Measurements from ENCODE around the gene KCNQ1.

DNA sequence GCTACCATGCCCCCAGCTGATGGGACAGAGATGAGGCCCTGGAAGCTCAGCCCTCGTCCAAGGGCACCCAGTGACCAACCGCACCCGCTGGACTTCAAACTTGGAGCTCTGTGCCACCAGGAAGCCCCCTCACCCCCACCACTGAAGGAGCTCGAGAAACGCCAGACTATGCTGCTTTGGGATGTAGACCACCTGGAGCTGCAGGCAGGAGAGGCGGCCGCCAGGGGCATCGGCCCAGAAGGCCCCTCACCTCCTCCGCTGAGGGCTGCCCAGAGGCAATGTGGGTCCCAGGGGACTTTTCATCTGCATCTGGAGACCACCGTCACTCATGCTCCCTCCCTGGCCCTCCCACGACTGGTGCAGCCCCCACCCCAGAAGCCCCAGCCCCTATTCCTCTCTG lies 412.5 kb downstream of the KCNQ1 start:
- TF ChIP-seq CTCF (IDR thresholded peaks at IDR 0.05) (no peak), POLR2A (IDR thresholded peaks at IDR 0.05) (no peak)

All from lower leg skin (tissue), 3 donors.